GM12878 (cell line): ENCODE measurements around the gene TRPM3. TPM values are rescaled to one million over a fixed set of nuclear protein-coding genes. Genes with fewer than 3 reads are reported as not detected.

Experiments used
- ATAC-seq: fragments of 200-7000 bp; cut with Tn5 transposase; 3 replicates; pipeline ENCODE4 v1.9.1; 2020; ENCODE audit warnings: mild to moderate bottlenecking, moderate library complexity
- BruUV-seq: library from RNA; stranded (reverse); fragments of 400-500 nt; replicated peaks from 2 replicates; lab custom pipeline; 2021; lab: Mats Ljungman, UMichigan
- CTCF ChIA-PET: fragments of 300-600 bp; sonication (Branson Sonifier 250); formaldehyde crosslinking; extraction: SDS; loops from one replicate; lab custom pipeline; 2021; ENCODE audit warnings: inconsistent platforms; lab: Yijun Ruan, JAX
- POLR2A ChIA-PET: fragments of 350-600 bp; formaldehyde crosslinking; extraction: SDS; loops from one replicate; lab custom pipeline; 2021; ENCODE audit warnings: inconsistent platforms; lab: Charles Lee
- RAD21 ChIA-PET: fragments of 300-600 bp; sonication (Branson Sonifier 250); formaldehyde crosslinking; loops from one replicate; lab custom pipeline; 2023; ENCODE audit warnings: antibody characterized with exemption; ENCODE audit not compliant: unreplicated experiment; lab: Charles Lee
- SMC1A ChIA-PET: fragments of 300-600 bp; sonication (Branson Sonifier 250); formaldehyde crosslinking; loops from one replicate; lab custom pipeline; 2023; ENCODE audit not compliant: unreplicated experiment, uncharacterized antibody; lab: Charles Lee
- DNase-seq: peaks from one replicate; pipeline ENCODE4 v3.0.0-alpha.2; 2011; ENCODE audit warnings: low read depth, low spot score
- FAIRE-seq: peaks from 3 replicates; lab custom pipeline; 2011; peaks lifted over from hg19 to GRCh38; lab: Jason Lieb, UNC
- H2AFZ ChIP-seq: 2 replicates; pipeline ENCODE4 v1.6.0; 2011; ENCODE audit warnings: low read depth, low read length, control low read depth; ENCODE audit not compliant: control insufficient read depth
- H3K27ac ChIP-seq: 2 replicates; pipeline ENCODE4 v1.5.1; 2011; ENCODE audit warnings: control low read depth; ENCODE audit not compliant: control insufficient read depth, insufficient read depth
- H3K27me3 ChIP-seq, 2 experiments: replicated peaks in 1 of 2; 2 replicates each; pipeline versions ENCODE4 v1.6.0 to v1.6.1; 2011; ENCODE audit warnings: low read length in 1 of 2; ENCODE audit not compliant: control insufficient read depth in 2 of 2, insufficient read depth in 2 of 2
- H3K36me3 ChIP-seq, 2 experiments: 2 replicates each; pipeline ENCODE4 v1.5.1; 2011; ENCODE audit warnings: low read length in 1 of 2; ENCODE audit not compliant: control insufficient read depth in 2 of 2, insufficient read depth in 2 of 2
- H3K4me1 ChIP-seq: 2 replicates; pipeline ENCODE4 v1.6.1; 2011; ENCODE audit warnings: mild to moderate bottlenecking, low read length, moderate library complexity, mixed read lengths; ENCODE audit not compliant: control insufficient read depth, insufficient read depth
- H3K4me2 ChIP-seq: 2 replicates; pipeline ENCODE4 v1.6.0; 2011; ENCODE audit warnings: control low read depth; ENCODE audit not compliant: control insufficient read depth, insufficient read depth
- H3K4me3 ChIP-seq: fragments of 200-600 bp; sonication (generic); 2 replicates; pipeline ENCODE4 v1.5.1; 2016
- H3K79me2 ChIP-seq: 2 replicates; pipeline ENCODE4 v1.6.0; 2011; ENCODE audit warnings: low read length; ENCODE audit not compliant: control insufficient read depth, insufficient read depth
- H3K9ac ChIP-seq: 2 replicates; pipeline ENCODE4 v1.8.0; 2011; ENCODE audit warnings: low read length, control low read depth, mixed read lengths; ENCODE audit not compliant: control insufficient read depth, insufficient read depth
- H3K9me3 ChIP-seq: replicated peaks from 3 replicates; pipeline ENCODE4 v1.5.1; 2011; ENCODE audit warnings: mild to moderate bottlenecking, low read length; ENCODE audit not compliant: control insufficient read depth, insufficient read depth
- H4K20me1 ChIP-seq: 2 replicates; pipeline ENCODE4 v1.6.0; 2011; ENCODE audit not compliant: control insufficient read depth, insufficient read depth
- CREM ChIP-seq: IDR thresholded peaks from 2 replicates; pipeline ENCODE4 v1.6.1; 2014; ENCODE audit warnings: antibody characterized with exemption, low read depth
- ETV6 ChIP-seq, 2 experiments: fragments of 450-650 bp in 1 of 2; IDR thresholded peaks in 1 of 2; conservative IDR thresholded peaks in 1 of 2; 2 replicates each; pipeline ENCODE4 v1.6.1; 2014; ENCODE audit warnings: antibody characterized with exemption in 1 of 2, borderline replicate concordance in 1 of 2, low read depth in 1 of 2, mild to moderate bottlenecking in 1 of 2, moderate library complexity in 1 of 2
- HSF1 ChIP-seq: fragments of 150-350 bp; IDR thresholded peaks from 2 replicates; pipeline ENCODE4 v1.6.1; 2014; ENCODE audit warnings: mild to moderate bottlenecking, low read depth, low read length
- IRF4 ChIP-seq: IDR thresholded peaks from 2 replicates; pipeline ENCODE4 v1.6.1; 2011; ENCODE audit warnings: low read depth, low read length
- POLR2A ChIP-seq: IDR thresholded peaks from 2 replicates; pipeline ENCODE4 v1.6.1; 2011; ENCODE audit warnings: low read depth, mild to moderate bottlenecking, low read length
- RUNX3 ChIP-seq: IDR thresholded peaks from 2 replicates; pipeline ENCODE4 v1.6.1; 2012; ENCODE audit warnings: low read length, inconsistent platforms
- ZBTB33 ChIP-seq: fragments of 450-650 bp; IDR thresholded peaks from 2 replicates; pipeline ENCODE4 v1.6.1; 2017; ENCODE audit warnings: mild to moderate bottlenecking
- WGBS: methylation state at CpG from one replicate; pipeline ENCODE4 v1.1.6; 2016; ENCODE audit warnings: low lambda C conversion rate; ENCODE audit not compliant: insufficient replicate concordance, insufficient coverage; ENCODE audit errors: missing lambda C conversion rate; 5-methylcytosine and 5-hydroxymethylcytosine counted together
- in situ Hi-C: fragments of 300-500 bp; cut with MboI; formaldehyde crosslinking; loops from 9 replicates; pipeline ENCODE4 v1.14.3; 2018; ENCODE audit warnings: mixed read lengths
- intact Hi-C: fragments of 100-400 bp; cut with micrococcal nuclease; formaldehyde crosslinking; loops from one replicate; pipeline ENCODE4 v1.14.2; 2022; ENCODE audit not compliant: unreplicated experiment
- polyA plus RNA-seq, 11 experiments: library from polyadenylated mRNA; depleted of rRNA in 4 of 11; unstranded in 6 of 11; stranded (reverse) in 5 of 11; fragments of >200 nt; fragmentation: Nextera tagmentation in 4 of 11; fragmentation: Illumina TruSeq in 1 of 11; extraction: Ambion mirVana in 4 of 11; extraction: Trizol in 1 of 11; gene quantifications; 1 replicate in 1 of 11; 2 replicates in 10 of 11; pipeline versions ENCODE4 v1.2.1 to v1.2.3, GENCODE V29; 2011 to 2016; ENCODE audit warnings: inconsistent platforms in 2 of 11, missing spikeins in 2 of 11, low read depth in 1 of 11
- total RNA-seq, 4 experiments: library from RNA; depleted of rRNA in 3 of 4; stranded (reverse); fragments of >200 nt in 3 of 4; fragmentation: Illumina TruSeq in 1 of 4; extraction: Trizol in 1 of 4; gene quantifications; 2 replicates each; pipeline versions ENCODE4 v1.2.1 to v1.2.3, GENCODE V29; 2013 to 2021

TRPM3 gene
- total and polyA plus RNA-seq, 10 of the 15 experiments (the other 5 are each of a cell fraction or from before 2014, with no cell fraction given): not detected

DNA sequence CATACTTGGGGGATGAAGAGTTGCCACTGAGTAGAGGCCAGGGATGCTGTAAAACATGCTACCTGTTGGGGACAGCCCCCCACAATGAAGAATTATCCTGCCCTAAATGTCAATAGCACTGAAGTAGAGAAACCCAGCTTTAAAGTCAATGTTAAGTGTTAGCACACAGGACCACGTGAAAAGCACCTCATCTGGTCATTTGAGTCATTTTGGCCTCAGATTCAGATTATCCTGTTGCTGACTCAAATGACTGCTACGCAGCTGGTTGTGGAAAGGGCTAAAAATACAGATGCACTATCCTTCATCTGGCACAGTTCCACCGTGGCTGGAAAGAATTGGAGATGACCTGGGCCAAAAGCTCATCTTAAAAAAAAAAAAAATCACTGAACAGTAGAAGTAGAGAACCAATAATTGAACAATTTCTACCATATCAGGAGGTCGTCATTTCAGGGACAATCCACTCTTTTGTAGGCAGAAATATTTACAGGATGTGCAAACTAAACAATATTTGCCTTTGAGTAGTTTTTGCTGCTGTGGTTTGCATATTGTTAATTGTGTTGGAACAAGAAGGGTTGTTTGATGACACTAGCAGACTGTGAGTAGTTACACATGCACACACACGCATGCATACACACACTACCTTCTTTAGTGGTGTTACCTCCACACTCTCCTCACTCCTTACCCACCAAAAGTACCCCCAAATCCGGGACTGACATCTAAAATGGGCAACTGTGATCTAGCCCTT lies 511.7 kb downstream of the TRPM3 start:
- CTCF ChIA-PET: interaction anchor here (1.1 kb wide), 1 partner anchor 498 kb away, joined by 4 read pairs; no protein-coding TSS in a partner anchor
- 17% methylated on average over 6 of the region's 6 CpGs for WGBS
- in situ Hi-C loops: loop anchor here (10.0 kb wide), 1 partner anchor 165 kb away; no protein-coding TSS in a partner anchor

More for the DNA sequence above, 511.7 kb downstream of the TRPM3 start:
- H4K20me1 ChIP-seq: no peaks in the 10 kb centered on the region
- peaks cover 2% of the 10 kb centered on the region; the same call in 1 of the 3 replicates for H3K9me3 ChIP-seq
- no peaks in the 10 kb centered on the region for H3K79me2 ChIP-seq
- H3K27ac ChIP-seq: no peak overlapping the region
- H3K27me3 ChIP-seq: no peaks in the 10 kb centered on the region
- FAIRE-seq (no peak), DNase-seq (no peak), ATAC-seq (no peak)
- H3K9ac ChIP-seq: no peak overlapping the region
- no peak overlapping the region for H2AFZ ChIP-seq
- H3K36me3 ChIP-seq: no peaks in the 10 kb centered on the region
- H3K4me3 ChIP-seq: no peak overlapping the region
- ChIA-PET POLR2A (no interaction called here), SMC1A (no interaction called here), RAD21 (no interaction called here)
- TF ChIP-seq ZBTB33: no peak
- no peak for TF ChIP-seq RUNX3
- TF ChIP-seq POLR2A: no peak
- no peak for TF ChIP-seq ETV6 (conservative IDR thresholded peaks at IDR 0.05 in 1 of 2, IDR thresholded peaks at IDR 0.05 in 1 of 2; ENCODE audit: borderline replicate concordance in 1 of 2, low read depth in 1 of 2)
- TF ChIP-seq CREM: no peak
- no peak for TF ChIP-seq IRF4
- TF ChIP-seq HSF1: no peak
- no peaks in the 10 kb centered on the region for H3K4me1 ChIP-seq
- intact Hi-C loops: no loop called here
- no TSS peak for BruUV-seq
- H3K4me2 ChIP-seq: no peak overlapping the region
